ENCODE results near the gene ID3.

DNA sequence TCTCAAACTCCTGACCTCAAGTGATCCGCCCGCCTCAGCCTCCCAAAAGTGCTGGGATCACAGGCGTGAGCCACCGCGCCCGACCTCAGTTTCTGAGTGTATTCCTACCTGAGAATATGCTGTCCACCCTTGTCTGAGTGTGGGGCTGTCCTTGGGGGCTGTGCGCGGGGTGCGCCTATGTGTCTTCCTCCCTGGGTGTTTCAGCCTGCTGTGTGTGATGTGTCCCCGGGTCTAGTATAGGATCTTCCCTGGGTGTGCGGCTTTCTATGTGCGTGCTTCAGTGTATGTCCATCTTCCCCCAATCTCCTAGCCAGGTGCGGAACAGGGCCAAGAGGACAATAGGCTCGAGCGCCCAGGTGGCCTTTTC is 8.3 kb upstream of the ID3 start:
- TF ChIP-seq, protein P1, sequence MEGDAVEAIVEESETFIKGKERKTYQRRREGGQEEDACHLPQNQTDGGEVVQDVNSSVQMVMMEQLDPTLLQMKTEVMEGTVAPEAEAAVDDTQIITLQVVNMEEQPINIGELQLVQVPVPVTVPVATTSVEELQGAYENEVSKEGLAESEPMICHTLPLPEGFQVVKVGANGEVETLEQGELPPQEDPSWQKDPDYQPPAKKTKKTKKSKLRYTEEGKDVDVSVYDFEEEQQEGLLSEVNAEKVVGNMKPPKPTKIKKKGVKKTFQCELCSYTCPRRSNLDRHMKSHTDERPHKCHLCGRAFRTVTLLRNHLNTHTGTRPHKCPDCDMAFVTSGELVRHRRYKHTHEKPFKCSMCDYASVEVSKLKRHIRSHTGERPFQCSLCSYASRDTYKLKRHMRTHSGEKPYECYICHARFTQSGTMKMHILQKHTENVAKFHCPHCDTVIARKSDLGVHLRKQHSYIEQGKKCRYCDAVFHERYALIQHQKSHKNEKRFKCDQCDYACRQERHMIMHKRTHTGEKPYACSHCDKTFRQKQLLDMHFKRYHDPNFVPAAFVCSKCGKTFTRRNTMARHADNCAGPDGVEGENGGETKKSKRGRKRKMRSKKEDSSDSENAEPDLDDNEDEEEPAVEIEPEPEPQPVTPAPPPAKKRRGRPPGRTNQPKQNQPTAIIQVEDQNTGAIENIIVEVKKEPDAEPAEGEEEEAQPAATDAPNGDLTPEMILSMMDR (IDR thresholded peaks at IDR 0.05) = no peak
- TF ChIP-seq POLR2A (IDR thresholded peaks at IDR 0.05) = no peak
